MM.1S (cell line): ENCODE measurements around the gene TPD52L2.

Source experiments
- DNase-seq: peaks from one replicate; pipeline ENCODE4 v3.0.0-alpha.2; 2015
- H2AFZ ChIP-seq: fragments of 300-600 bp; sonication (generic); 2 replicates; pipeline ENCODE4 v1.6.0; 2016; ENCODE audit warnings: antibody characterized with exemption, low read length
- H3F3A ChIP-seq: fragments of 300-600 bp; sonication (generic); 2 replicates; pipeline ENCODE4 v1.6.1; 2016; ENCODE audit warnings: mild to moderate bottlenecking, antibody characterized with exemption, low read length, moderate library complexity, mixed read lengths; ENCODE audit not compliant: insufficient read depth
- H3K27ac ChIP-seq: fragments of 300-600 bp; sonication (generic); 2 replicates; pipeline ENCODE4 v1.5.1; 2016; ENCODE audit warnings: mild to moderate bottlenecking, low read length
- H3K27me3 ChIP-seq: fragments of 300-600 bp; sonication (generic); replicated peaks from 2 replicates; pipeline ENCODE4 v1.6.0; 2016; ENCODE audit warnings: low read length; ENCODE audit not compliant: insufficient read depth
- H3K36me3 ChIP-seq: fragments of 300-600 bp; sonication (generic); replicated peaks from 2 replicates; pipeline ENCODE4 v1.6.1; 2016; ENCODE audit warnings: mild to moderate bottlenecking, low read length, mixed read lengths; ENCODE audit not compliant: insufficient read depth
- H3K4me1 ChIP-seq: fragments of 300-600 bp; sonication (generic); 2 replicates; pipeline ENCODE4 v1.6.1; 2016; ENCODE audit warnings: low read length, mixed read lengths
- H3K4me2 ChIP-seq: fragments of 300-600 bp; sonication (generic); 2 replicates; pipeline ENCODE4 v1.6.0; 2016; ENCODE audit warnings: low read depth, low read length
- H3K4me3 ChIP-seq: fragments of 300-600 bp; sonication (generic); 2 replicates; pipeline ENCODE4 v1.5.1; 2016; ENCODE audit warnings: low read length, mixed read lengths
- H3K79me2 ChIP-seq: fragments of 300-600 bp; sonication (generic); 2 replicates; pipeline ENCODE4 v1.6.1; 2016; ENCODE audit warnings: mixed run types, low read length, mixed read lengths
- H3K9ac ChIP-seq: fragments of 300-600 bp; sonication (generic); 2 replicates; pipeline ENCODE4 v1.6.1; 2016; ENCODE audit warnings: low read length, mixed read lengths
- H3K9me2 ChIP-seq: fragments of 300-600 bp; sonication (generic); replicated peaks from 2 replicates; pipeline ENCODE4 v1.6.1; 2016; ENCODE audit warnings: mild to moderate bottlenecking, low read length, mixed read lengths; ENCODE audit not compliant: insufficient read depth
- H3K9me3 ChIP-seq: fragments of 300-600 bp; sonication (generic); replicated peaks from 2 replicates; pipeline ENCODE4 v1.6.1; 2016; ENCODE audit warnings: mild to moderate bottlenecking, low read length, mixed read lengths; ENCODE audit not compliant: insufficient read depth
- H4K20me1 ChIP-seq: fragments of 300-600 bp; sonication (generic); 2 replicates; pipeline ENCODE4 v1.6.1; 2016; ENCODE audit warnings: mild to moderate bottlenecking, low read length, moderate library complexity, mixed read lengths; ENCODE audit not compliant: insufficient read depth
- CTCF ChIP-seq: fragments of 300-600 bp; sonication (generic); IDR thresholded peaks from 2 replicates; pipeline ENCODE4 v1.5.1; 2016; ENCODE audit warnings: antibody characterized with exemption, low read length, mixed read lengths
- EZH2 ChIP-seq: fragments of 300-600 bp; sonication (generic); optimal IDR thresholded peaks from 2 replicates; pipeline ENCODE3; 2017; ENCODE audit warnings: low read depth, mild to moderate bottlenecking, antibody characterized with exemption, low read length, mixed read lengths
- EZH2phosphoT487 ChIP-seq: fragments of 300-600 bp; sonication (generic); IDR thresholded peaks from 2 replicates; pipeline ENCODE4 v1.6.1; 2018; ENCODE audit warnings: antibody characterized with exemption, low read length

TPD52L2 gene

GRCh38 chr20:63917811-63918210 lies 52.7 kb downstream of the TPD52L2 start:
- H3K4me3 ChIP-seq: no peak overlapping the region
- H3K9me3 ChIP-seq: no peaks in the 10 kb centered on the region
- H3K9me2 ChIP-seq: no peaks in the 10 kb centered on the region
- DNase-seq: no peak
- H3F3A ChIP-seq: no peaks in the 10 kb centered on the region
- H4K20me1 ChIP-seq: no peaks in the 10 kb centered on the region
- no peak overlapping the region for H3K27ac ChIP-seq
- no peaks in the 10 kb centered on the region for H3K36me3 ChIP-seq
- no peaks in the 10 kb centered on the region for H3K4me1 ChIP-seq
- no peak overlapping the region for H2AFZ ChIP-seq
- H3K4me2 ChIP-seq: no peak overlapping the region
- H3K27me3 ChIP-seq: no peaks in the 10 kb centered on the region
- H3K9ac ChIP-seq: no peak overlapping the region
- peaks cover 24% of the 10 kb centered on the region for H3K79me2 ChIP-seq
- no peak for TF ChIP-seq EZH2phosphoT487
- TF ChIP-seq EZH2: no peak
- TF ChIP-seq CTCF: no peak

GRCh38 chr20:63919130-63919529 lies 54.1 kb downstream of the TPD52L2 start:
- H3K36me3 ChIP-seq: no peaks in the 10 kb centered on the region
- no peak overlapping the region for H3K4me2 ChIP-seq
- no peaks in the 10 kb centered on the region for H3K4me1 ChIP-seq
- H3K79me2 ChIP-seq: peaks cover 11% of the 10 kb centered on the region; the same call in 1 of the 2 replicates
- H3K9me3 ChIP-seq: no peaks in the 10 kb centered on the region
- no peak for DNase-seq
- no peaks in the 10 kb centered on the region for H3K27me3 ChIP-seq
- TF ChIP-seq EZH2 (no peak), EZH2phosphoT487 (no peak), CTCF (no peak)
- H3F3A ChIP-seq: no peaks in the 10 kb centered on the region
- H3K4me3 ChIP-seq: no peak overlapping the region
- no peak overlapping the region for H3K9ac ChIP-seq
- no peak overlapping the region for H2AFZ ChIP-seq
- H3K27ac ChIP-seq: no peak overlapping the region
- H3K9me2 ChIP-seq: no peaks in the 10 kb centered on the region
- H4K20me1 ChIP-seq: no peaks in the 10 kb centered on the region

DNA sequence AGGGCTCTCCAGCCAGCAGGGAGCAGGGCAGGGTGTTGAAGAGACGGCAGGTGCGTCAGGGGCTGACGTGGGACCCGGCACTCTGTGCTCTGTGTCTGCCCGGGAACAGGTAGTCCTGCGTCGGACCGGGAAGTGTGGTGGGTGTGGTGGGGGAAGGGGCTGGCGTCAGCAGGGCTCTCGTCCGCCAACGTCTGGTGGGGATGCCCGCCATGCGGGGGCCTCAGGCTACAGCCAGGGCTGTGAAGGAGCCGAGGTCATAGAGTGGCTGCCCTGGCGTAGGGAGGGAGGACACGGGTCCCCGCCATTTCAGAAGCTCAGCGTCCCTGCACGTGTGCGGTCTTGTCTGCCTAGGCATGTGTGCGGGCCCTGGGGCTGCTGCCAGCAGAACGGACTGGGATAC lies 55.2 kb downstream of the TPD52L2 start:
- no peak overlapping the region for H3K27ac ChIP-seq
- TF ChIP-seq EZH2 (no peak), CTCF (no peak), EZH2phosphoT487 (no peak)
- no peaks in the 10 kb centered on the region for H3K36me3 ChIP-seq
- H3K9ac ChIP-seq: no peak overlapping the region
- no peak overlapping the region for H3K4me3 ChIP-seq
- no peaks in the 10 kb centered on the region for H4K20me1 ChIP-seq
- H2AFZ ChIP-seq: no peak overlapping the region
- no peaks in the 10 kb centered on the region for H3K9me2 ChIP-seq
- H3K27me3 ChIP-seq: no peaks in the 10 kb centered on the region
- 0 out of 2 replicates have a peak, but pooled peaks cover 4% of the 10 kb centered on the region for H3K79me2 ChIP-seq
- DNase-seq: no peak
- no peak overlapping the region for H3K4me2 ChIP-seq
- no peaks in the 10 kb centered on the region for H3K4me1 ChIP-seq
- H3K9me3 ChIP-seq: no peaks in the 10 kb centered on the region
- no peaks in the 10 kb centered on the region for H3F3A ChIP-seq
